ENCODE data around the gene RPL11. TPM values are rescaled to one million over a fixed set of nuclear protein-coding genes. Genes with fewer than 3 reads are reported as not detected.

RPL11 gene
- total RNA-seq, result 1,057 and 1,406 TPM in 2 replicates

DNA sequence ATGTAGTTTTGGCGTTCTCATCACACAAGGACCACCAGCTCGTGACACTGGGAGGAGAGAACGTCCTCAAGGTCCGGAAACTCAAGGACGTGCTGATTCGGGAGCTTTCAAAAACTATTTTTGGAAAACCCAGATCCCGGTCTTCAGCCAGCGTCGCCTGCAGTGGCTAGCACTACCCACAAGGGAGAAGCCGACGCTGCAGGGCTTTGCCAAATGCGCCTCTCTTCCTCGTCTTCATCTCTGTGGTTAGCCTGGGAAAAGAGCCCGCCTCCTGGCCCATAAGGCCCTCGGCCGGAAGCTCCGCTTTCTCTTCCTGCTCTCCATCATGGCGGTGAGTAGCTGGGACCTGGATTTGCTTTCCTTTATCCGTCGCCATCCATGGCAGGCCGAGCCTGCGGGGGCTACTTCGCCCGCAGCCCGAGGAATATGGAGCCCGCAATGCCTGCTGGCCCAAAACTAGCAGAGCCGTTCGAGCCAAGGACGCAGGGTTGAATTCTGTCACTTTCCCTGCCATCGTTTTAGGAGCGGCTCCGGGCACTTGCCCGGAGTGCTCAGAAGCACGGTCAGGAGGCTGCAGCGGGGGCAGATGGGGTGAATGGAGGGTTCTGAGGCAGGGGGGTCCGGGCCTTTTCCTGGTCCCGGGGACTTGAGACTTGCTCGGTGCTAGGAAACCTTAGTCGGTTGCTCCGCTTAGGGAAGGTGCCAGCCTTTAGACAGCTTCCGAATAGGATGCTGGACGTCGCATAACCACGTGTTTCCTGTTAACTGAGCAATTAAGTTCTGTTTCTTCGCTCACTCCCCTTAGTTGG lies at the start of gene RPL11:
Gene RPL11 (plus strand): TSS at position 308 of the 809 bp plus-strand sequence. CDS start 18 bp downstream, at position 326.

DNA sequence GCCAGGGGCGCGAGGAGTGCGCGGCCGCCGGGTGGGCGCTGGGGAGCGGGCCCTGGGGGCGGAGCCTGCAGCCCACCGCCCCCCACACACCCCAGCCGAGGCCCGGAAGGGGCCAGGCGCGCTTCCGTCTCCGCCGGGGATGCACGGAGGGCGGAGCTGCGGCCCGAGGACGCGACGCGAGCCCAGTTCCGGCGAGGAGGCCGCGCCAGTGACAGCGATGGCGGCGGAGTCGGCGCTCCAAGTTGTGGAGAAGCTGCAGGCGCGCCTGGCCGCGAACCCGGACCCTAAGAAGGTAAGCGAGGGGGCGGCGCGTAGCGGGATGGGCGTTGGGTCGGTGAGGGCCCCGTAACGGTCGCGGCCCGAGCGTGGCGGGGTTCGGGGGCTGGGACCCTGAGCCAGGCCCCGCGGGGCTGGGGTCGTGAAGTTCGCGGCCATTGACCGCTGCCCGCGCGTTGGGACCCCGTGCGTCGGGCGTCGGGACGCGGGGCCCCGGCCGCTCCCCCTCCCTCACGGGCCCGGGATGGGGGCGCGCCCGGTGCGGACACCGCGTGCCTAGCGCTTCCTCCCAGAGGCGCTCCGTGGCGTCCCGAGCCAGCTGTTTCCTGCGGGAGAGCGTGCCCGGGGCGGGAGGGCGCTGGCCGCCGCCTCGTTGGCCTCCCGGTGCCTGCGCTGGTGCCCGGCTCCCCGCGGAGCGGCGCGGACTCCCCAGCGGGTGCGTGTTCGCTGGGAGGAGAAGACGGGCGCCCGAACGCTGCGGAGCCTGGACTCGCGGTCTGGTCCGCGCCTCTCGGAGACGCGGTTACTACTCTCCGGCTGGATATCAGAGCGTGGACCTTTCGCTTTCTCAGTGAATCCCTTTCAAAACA lies 51.9 kb downstream of the RPL11 start, which contains the start of gene ELOA:
Gene ELOA (plus strand): TSS at position 185 of the 866 bp plus-strand sequence. CDS start 33 bp downstream, at position 218.

Other genes starting within 250 kb of the RPL11 start
- gene ASAP3, start 207.6 kb upstream of the RPL11 start, total RNA-seq, result 8.3 and 10.8 TPM in 2 replicates
- 1.9 and 2.8 TPM in 2 replicates for gene E2F2, start 160.6 kb upstream of the RPL11 start, total RNA-seq
- 290 and 390 TPM in 2 replicates for gene ID3, start 132.3 kb upstream of the RPL11 start, total RNA-seq
- gene ELOA, start 51.7 kb downstream of the RPL11 start, total RNA-seq, result 14.7 and 23.9 TPM in 2 replicates
- gene PITHD1, start 86.6 kb downstream of the RPL11 start, total RNA-seq, result 26.7 and 41.0 TPM in 2 replicates
- 88.1 and 94.1 TPM in 2 replicates for gene LYPLA2, start 99.3 kb downstream of the RPL11 start, total RNA-seq
- gene GALE, start 108.9 kb downstream of the RPL11 start, total RNA-seq, result 39.7 and 44.4 TPM in 2 replicates
- 38.2 and 50.2 TPM in 2 replicates for gene HMGCL, start 133.6 kb downstream of the RPL11 start, total RNA-seq
- gene FUCA1, start 176.5 kb downstream of the RPL11 start, total RNA-seq, result 9.7 and 15.2 TPM in 2 replicates
- not detected in 2 replicates for gene CNR2, start 221.6 kb downstream of the RPL11 start, total RNA-seq